Lung (tissue), 12 donors: ENCODE measurements around the gene SOCS7. TPM values are rescaled to one million over a fixed set of nuclear protein-coding genes. Genes with fewer than 3 reads are reported as not detected.

Experiments used
- ATAC-seq: fragments of 200-7000 bp; cut with Tn5 transposase; one replicate; pipeline ENCODE4 v1.9.1; 2020; ENCODE audit warnings: moderate number of reproducible peaks; ENCODE audit not compliant: insufficient read depth, low FRiP score
- DNase-seq, 3 donors: peaks; one replicate each; pipeline ENCODE4 v3.0.0-alpha.2; 2013 to 2017
- H3K27ac ChIP-seq, 2 donors: one replicate each; pipeline ENCODE4 v1.5.1; 2013; ENCODE audit warnings: mild to moderate bottlenecking in 2 of 2, moderate library complexity in 2 of 2, control low read depth in 1 of 2, inconsistent platforms in 1 of 2, low read depth in 1 of 2, low read length in 1 of 2
- H3K27me3 ChIP-seq, 3 donors: one replicate each; pipeline ENCODE4 v1.5.1; 2013; ENCODE audit warnings: low read length in 2 of 3; ENCODE audit not compliant: control insufficient read depth in 3 of 3, insufficient read depth in 3 of 3
- H3K36me3 ChIP-seq, 4 donors: one replicate each; pipeline ENCODE4 v1.5.1; 2013; ENCODE audit warnings: low read length in 4 of 4, mild to moderate bottlenecking in 1 of 4, moderate library complexity in 1 of 4; ENCODE audit not compliant: control insufficient read depth in 4 of 4, insufficient read depth in 4 of 4
- H3K4me1 ChIP-seq, 5 donors: one replicate each; pipeline ENCODE4 v1.5.1; 2013; ENCODE audit warnings: low read length in 5 of 5, mild to moderate bottlenecking in 2 of 5, moderate library complexity in 1 of 5; ENCODE audit not compliant: control insufficient read depth in 5 of 5, insufficient read depth in 5 of 5
- H3K4me3 ChIP-seq: one replicate; pipeline ENCODE4 v1.5.1; 2013; ENCODE audit warnings: mild to moderate bottlenecking, control low read depth, moderate library complexity
- H3K9ac ChIP-seq, 2 donors: one replicate each; pipeline ENCODE4 v1.5.1; 2013; ENCODE audit warnings: low read length in 2 of 2, control low read depth in 1 of 2; ENCODE audit not compliant: insufficient read depth in 1 of 2
- H3K9me3 ChIP-seq, 4 donors: one replicate each; pipeline ENCODE4 v1.5.1; 2013; ENCODE audit warnings: low read length in 3 of 4, mild to moderate bottlenecking in 1 of 4, moderate library complexity in 1 of 4; ENCODE audit not compliant: control insufficient read depth in 4 of 4, insufficient read depth in 3 of 4
- CTCF ChIP-seq: IDR thresholded peaks from 2 replicates; pipeline ENCODE4 v1.5.1; 2012; ENCODE audit warnings: mild to moderate bottlenecking; ENCODE audit errors: control extremely low read depth, extremely low read depth
- WGBS, 2 donors: extraction: QIAGEN DNeasy Blood & Tissue Kit; methylation state at CpG; one replicate each; pipeline ENCODE4 v1.1.7; 2013; 5-methylcytosine and 5-hydroxymethylcytosine counted together
- polyA plus RNA-seq, 2 donors: library from polyadenylated mRNA; stranded (reverse); fragments of 200-250 nt; gene quantifications; one replicate each; pipeline ENCODE4 v1.2.1, GENCODE V29; 2013
- total RNA-seq, 2 donors: library from RNA; depleted of rRNA in 1 of 2; stranded (reverse); fragments of >200 nt in 1 of 2; gene quantifications; one replicate each; pipeline ENCODE4 v1.2.1, GENCODE V29; 2014 to 2021
- donor health status: control.
- donor health status: control.
- donor health status: Bipolar disorder and iron deficiency.
- donor health status: healthy.
- donor health status: DM: yes; HTN: yes; CAD: no.

The SOCS7 gene
- total and polyA plus RNA-seq, 4 donors, result 6.5 to 23.6 (median 10.2) TPM

GRCh38 chr17:38410201-38410600, 58.6 kb downstream of the SOCS7 start:
- Histone ChIP-seq H3K9me3 (no peaks in the 10 kb centered on the region), H3K27ac (no peak overlapping the region), H3K36me3 (no peaks in the 10 kb centered on the region), H3K4me1 (peaks cover 0 to 7% (median 0%) of the 10 kb centered on the region in 5 donors), H3K9ac (no peak overlapping the region), H3K27me3 (no peaks in the 10 kb centered on the region), H3K4me3 (no peak overlapping the region)
- no peak for TF ChIP-seq CTCF
- WGBS, 2 donors, result 82 to 85% methylated on average over 1 of the region's 1 CpG
- DNase-seq, result no peak
- no peak for ATAC-seq

- no peaks in the 10 kb centered on the region for H3K36me3 ChIP-seq
- H3K9ac ChIP-seq, result no peak overlapping the region
- H3K27ac ChIP-seq, result peak overlapping the region in 1 of 2 donors; percentile 80
- ATAC-seq (peak; percentile 43), DNase-seq (peak; percentile 49 to 79 (median 66))
- WGBS, 2 donors, result 23 to 25% methylated on average over 20 to 22 of the region's 22 CpGs
- H3K27me3 ChIP-seq, result peaks cover 0 to 14% (median 13%) of the 10 kb centered on the region in 3 donors
- no peak overlapping the region for H3K4me3 ChIP-seq
- peaks cover 0 to 21% (median 6%) of the 10 kb centered on the region in 5 donors for H3K4me1 ChIP-seq
- H3K9me3 ChIP-seq, result no peaks in the 10 kb centered on the region
- no peak for TF ChIP-seq CTCF
Measured at GRCh38 chr17:38415250-38416194, 63.9 kb downstream of the SOCS7 start.

- Histone ChIP-seq H3K36me3 (no peaks in the 10 kb centered on the region), H3K27ac (no peak overlapping the region), H3K4me3 (no peak overlapping the region), H3K9me3 (no peaks in the 10 kb centered on the region), H3K9ac (no peak overlapping the region), H3K4me1 (peaks cover 0 to 33% (median 10%) of the 10 kb centered on the region in 5 donors), H3K27me3 (peaks cover 0 to 14% (median 13%) of the 10 kb centered on the region in 3 donors)
- DNase-seq, result no peak
- no peak for ATAC-seq
- WGBS, 2 donors, result 45 to 83% methylated on average over 1 of the region's 1 CpG
- TF ChIP-seq CTCF, result no peak
Measured at GRCh38 chr17:38416840-38417209, 65.2 kb downstream of the SOCS7 start.
